Heart left ventricle (tissue), 16 donors: ENCODE measurements around the gene SCRN1. TPM values are rescaled to one million over a fixed set of nuclear protein-coding genes. Genes with fewer than 3 reads are reported as not detected.

Experiments used
- ATAC-seq, 4 donors: fragments of 200-7000 bp; cut with Tn5 transposase; one replicate each; pipeline ENCODE4 v1.9.1; 2020 to 2022; ENCODE audit warnings: moderate library complexity in 4 of 4, mild to moderate bottlenecking in 3 of 4, moderate number of reproducible peaks in 1 of 4
- DNase-seq, 5 donors: peaks; one replicate each; pipeline ENCODE4 v3.0.0-alpha.2; 2020
- H3K27ac ChIP-seq, 12 donors: fragments of 200-600 bp; sonication (generic) in 4 of 12; one replicate each; pipeline versions ENCODE4 v1.5.0 to v1.8.0; 2016 to 2022; ENCODE audit warnings: mild to moderate bottlenecking in 2 of 12
- H3K27me3 ChIP-seq, 9 donors: fragments of 200-600 bp; sonication (generic) in 2 of 9; one replicate each; pipeline versions ENCODE4 v1.5.1 to v1.8.0; 2016 to 2022; ENCODE audit warnings: mild to moderate bottlenecking in 3 of 9
- H3K36me3 ChIP-seq, 9 donors: fragments of 200-600 bp; sonication (generic) in 2 of 9; one replicate each; pipeline versions ENCODE4 v1.5.0 to v1.8.0; 2018 to 2022; ENCODE audit warnings: mild to moderate bottlenecking in 2 of 9
- H3K4me1 ChIP-seq, 12 donors: fragments of 200-600 bp; sonication (generic) in 4 of 12; one replicate each; pipeline versions ENCODE4 v1.5.0 to v1.8.0; 2016 to 2022; ENCODE audit warnings: mild to moderate bottlenecking in 3 of 12
- H3K4me3 ChIP-seq, 12 donors: fragments of 200-600 bp; sonication (generic) in 4 of 12; one replicate each; pipeline versions ENCODE4 v1.5.0 to v1.8.0; 2017 to 2022; ENCODE audit warnings: mild to moderate bottlenecking in 9 of 12, moderate library complexity in 4 of 12
- H3K9me3 ChIP-seq, 12 donors: fragments of 200-600 bp; sonication (generic) in 4 of 12; one replicate each; pipeline versions ENCODE4 v1.5.0 to v1.8.0; 2016 to 2022; ENCODE audit warnings: mild to moderate bottlenecking in 1 of 12
- CTCF ChIP-seq, 12 donors: fragments of 200-600 bp; sonication (generic) in 4 of 12; IDR thresholded peaks; one replicate each; pipeline versions ENCODE4 v1.5.0 to v1.8.0; 2018 to 2022; ENCODE audit warnings: antibody characterized with exemption in 12 of 12, mild to moderate bottlenecking in 5 of 12
- POLR2A ChIP-seq, 2 donors: fragments of 450-650 bp; IDR thresholded peaks; one replicate each; pipeline ENCODE4 v1.6.1; 2017; ENCODE audit warnings: antibody characterized with exemption in 2 of 2, mild to moderate bottlenecking in 2 of 2, moderate library complexity in 2 of 2
- WGBS, 4 donors: extraction: QIAGEN DNeasy Blood & Tissue Kit in 2 of 4; methylation state at CpG; one replicate each; pipeline versions ENCODE4 v1.1.5 to v1.1.7; 2013 to 2018; 5-methylcytosine and 5-hydroxymethylcytosine counted together
- intact Hi-C, 10 donors: fragments of 100-400 bp; cut with DNase I; formaldehyde crosslinking; loops; one replicate each; pipeline versions ENCODE4 v1.11.1 to v1.14.2; 2022
- polyA plus RNA-seq, 2 donors: library from polyadenylated mRNA; stranded (reverse); fragments of 200-250 nt; gene quantifications; one replicate each; pipeline ENCODE4 v1.2.3, GENCODE V29; 2013
- total RNA-seq, 9 donors: library from RNA; depleted of rRNA in 2 of 9; stranded (reverse); fragments of >200 nt in 2 of 9; fragmentation: NEBNext Ultra II Directional in 3 of 9; extraction: Animal tissue kit (Norgen Biotek cat#: 25700) in 3 of 9; gene quantifications; one replicate each; pipeline versions ENCODE4 v1.1.0 to v1.2.4, GENCODE V29; 2016 to 2023
- donor health status: ischemic (EF 13 %, LVEDD 7.1; RV severe dilation, severe dysfunction).
- donor health status: healthy with polysubstance abuse.
- donor health status: DM: no; HTN: yes; CAD: no.
- donor health status: DM: no; HTN: no; CAD: no.
- donor health status: ischemic (EF 25% LVEDD 6.9; RV normal size, moderate dysfunction).
- donor health status: ischemic (EF 25% LVEDD 5.7; RV mildly dilated, moderate dysfunction).
- donor health status: healthy.
- donor health status: DM: yes; HTN: yes; CAD: no.
- donor health status: ischemic (EF 35%, LVEDD 5.7; RV mildly dilated, moderate dysfunction).
- donor health status: nonischemic (EF 11% LVEDD 7.7; RV severe dilation, severe dysfunction).
- donor health status: DM: yes; HTN: yes; CAD: no.
- donor health status: PGD.
- donor health status: ischemic (EF 29% LVEDD 5.4; RV normal size, mild dysfunction).
- donor health status: nonischemic (EF 23%, LVEDD 6.1; RV moderate dilation, normal function).

SCRN1 gene
- total and polyA plus RNA-seq, 11 donors, result 2.7 to 40.2 (median 20.1) TPM

DNA sequence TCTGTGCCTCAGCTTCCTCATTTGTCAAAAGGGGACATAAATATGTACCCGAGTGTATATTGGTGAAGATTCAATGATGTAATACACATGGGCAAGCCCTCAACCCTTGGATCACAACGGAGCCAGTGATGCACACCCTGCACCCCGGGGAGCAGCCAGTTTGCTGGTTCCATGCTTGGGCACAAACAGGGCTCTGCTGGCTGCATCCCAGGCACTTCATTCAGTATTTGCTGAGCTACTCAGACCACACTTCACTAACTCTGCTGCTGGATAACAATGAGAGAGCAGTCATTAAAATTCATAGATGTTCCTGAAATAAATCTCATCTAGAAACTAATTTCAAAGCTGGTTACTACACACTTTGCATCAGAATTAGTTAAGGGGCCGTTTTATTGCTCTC lies 72.0 kb downstream of the SCRN1 start:
- H3K4me3 ChIP-seq, result no peak overlapping the region
- peaks cover 0 to 13% (median 0%) of the 10 kb centered on the region in 12 donors for H3K4me1 ChIP-seq
- 71 to 85% (median 80%) methylated on average over 4 of the region's 4 CpGs for WGBS, 4 donors
- no peaks in the 10 kb centered on the region for H3K27me3 ChIP-seq
- TF ChIP-seq POLR2A (IDR thresholded peaks at IDR 0.05) (no peak), CTCF (IDR thresholded peaks at IDR 0.05) (no peak)
- intact Hi-C loops, result no loop called here
- no peak for ATAC-seq
- no peak overlapping the region for H3K27ac ChIP-seq
- no peaks in the 10 kb centered on the region for H3K9me3 ChIP-seq
- H3K36me3 ChIP-seq, result peaks cover 0 to 19% (median 4%) of the 10 kb centered on the region in 9 donors
- DNase-seq, result no peak

GRCh38 chr7:29915481-29916215 lies 74.0 kb downstream of the SCRN1 start:
- no peak overlapping the region for H3K4me3 ChIP-seq

GRCh38 chr7:29914180-29914579 lies 75.4 kb downstream of the SCRN1 start:
- ATAC-seq, result no peak
- no peak overlapping the region for H3K27ac ChIP-seq

More at GRCh38 chr7:29915481-29916215, 74.0 kb downstream of the SCRN1 start:
- peak in 2 of 4 donors; percentile 24 to 49 for ATAC-seq
- H3K9me3 ChIP-seq, result no peaks in the 10 kb centered on the region
- H3K27ac ChIP-seq, result no peak overlapping the region
- H3K27me3 ChIP-seq, result no peaks in the 10 kb centered on the region
- WGBS, 4 donors, result 43 to 53% (median 48%) methylated on average over 7 of the region's 7 CpGs
- no peak for TF ChIP-seq CTCF (IDR thresholded peaks at IDR 0.05)
- no peak for TF ChIP-seq POLR2A (IDR thresholded peaks at IDR 0.05)
- no peak for DNase-seq
- H3K4me1 ChIP-seq, result peaks cover 0 to 11% (median 0%) of the 10 kb centered on the region in 12 donors
- intact Hi-C loops, result no loop called here
- peaks cover 0 to 6% (median 0%) of the 10 kb centered on the region in 9 donors for H3K36me3 ChIP-seq

More at GRCh38 chr7:29914180-29914579, 75.4 kb downstream of the SCRN1 start:
- Histone ChIP-seq H3K27me3 (no peaks in the 10 kb centered on the region), H3K4me3 (no peak overlapping the region), H3K4me1 (peaks cover 0 to 11% (median 0%) of the 10 kb centered on the region in 12 donors), H3K9me3 (no peaks in the 10 kb centered on the region), H3K36me3 (peaks cover 0 to 4% (median 0%) of the 10 kb centered on the region in 9 donors)
- no peak for DNase-seq
- WGBS, 4 donors, result 86 to 92% (median 89%) methylated on average over 4 of the region's 4 CpGs
- intact Hi-C loops, result no loop called here
- no peak for TF ChIP-seq CTCF (IDR thresholded peaks at IDR 0.05)
- no peak for TF ChIP-seq POLR2A (IDR thresholded peaks at IDR 0.05)
